TTC549 (cell line): ENCODE measurements around the gene RASAL2.

Source experiments
- FAIRE-seq: peaks from 2 replicates; lab custom pipeline; 2012; peaks lifted over from hg19 to GRCh38; lab: Jason Lieb, UNC

Gene RASAL2

DNA sequence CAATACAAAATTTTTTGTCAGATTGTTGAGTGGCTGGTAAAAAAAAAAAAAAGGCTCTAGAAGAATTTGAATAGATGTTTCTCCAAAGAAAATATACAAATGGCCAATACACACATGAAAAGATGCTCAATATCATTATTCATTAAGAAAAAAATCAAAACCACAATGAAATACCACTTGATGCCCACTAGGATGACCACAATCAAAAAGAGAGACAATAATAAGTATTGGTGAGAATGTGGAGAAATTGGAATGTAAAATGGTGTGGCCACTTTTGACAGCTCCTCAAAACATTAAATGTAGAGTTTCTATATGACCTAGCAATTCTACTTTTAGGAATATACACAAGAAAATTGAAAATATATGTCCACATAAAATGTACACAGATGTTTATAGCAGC lies 302.9 kb downstream of the RASAL2 start:
- FAIRE-seq = peak; percentile 70

GRCh38 chr1:178397678-178398077 lies 303.8 kb downstream of the RASAL2 start:
- peak; percentile 94 for FAIRE-seq

- FAIRE-seq = no peak
Measured at GRCh38 chr1:178399177-178399728, 305.3 kb downstream of the RASAL2 start.

- no peak for FAIRE-seq
Measured at GRCh38 chr1:178405137-178405536, 311.2 kb downstream of the RASAL2 start.

DNA sequence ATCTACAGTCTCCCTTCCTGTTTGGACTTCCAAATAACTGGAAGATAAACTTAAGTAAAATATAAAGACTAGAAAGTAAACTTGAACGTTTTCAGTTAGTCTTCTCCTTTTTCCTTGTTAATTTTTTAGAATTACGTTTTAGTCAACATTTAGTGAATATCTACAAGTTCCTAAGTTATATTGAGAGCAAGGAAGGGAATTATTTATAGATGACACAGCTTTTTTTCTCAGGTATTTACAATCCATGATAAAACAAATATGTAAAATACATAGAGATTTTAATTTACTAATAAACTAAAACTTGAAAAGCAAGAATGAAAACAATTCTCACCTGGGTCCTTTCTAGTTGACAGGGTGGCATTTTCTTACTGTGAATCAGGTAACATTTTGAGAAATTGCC lies 313.3 kb downstream of the RASAL2 start:
- no peak for FAIRE-seq

GRCh38 chr1:178407655-178408054 lies 313.8 kb downstream of the RASAL2 start:
- FAIRE-seq = no peak

DNA sequence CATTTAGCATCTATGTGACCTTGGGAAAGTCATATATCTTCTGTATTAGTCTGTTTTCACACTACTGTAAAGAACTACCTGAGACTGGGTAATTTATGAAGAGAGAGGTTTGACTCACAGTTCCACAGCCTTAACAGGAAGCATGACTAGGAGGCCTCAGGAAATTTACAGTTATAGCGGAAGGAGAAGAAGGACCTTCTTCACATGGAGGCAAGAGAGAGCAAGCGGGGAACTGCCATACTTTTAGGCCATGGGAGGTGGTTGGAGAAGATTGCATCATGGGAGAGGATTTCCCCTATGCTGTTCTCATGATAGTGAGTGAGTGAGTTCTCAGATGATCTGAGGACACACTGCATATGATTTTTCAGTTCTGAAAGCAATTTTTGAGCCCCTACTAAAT lies 315.0 kb downstream of the RASAL2 start:
- FAIRE-seq = no peak

- no peak for FAIRE-seq
Measured at GRCh38 chr1:178409541-178409940, 315.6 kb downstream of the RASAL2 start.

DNA sequence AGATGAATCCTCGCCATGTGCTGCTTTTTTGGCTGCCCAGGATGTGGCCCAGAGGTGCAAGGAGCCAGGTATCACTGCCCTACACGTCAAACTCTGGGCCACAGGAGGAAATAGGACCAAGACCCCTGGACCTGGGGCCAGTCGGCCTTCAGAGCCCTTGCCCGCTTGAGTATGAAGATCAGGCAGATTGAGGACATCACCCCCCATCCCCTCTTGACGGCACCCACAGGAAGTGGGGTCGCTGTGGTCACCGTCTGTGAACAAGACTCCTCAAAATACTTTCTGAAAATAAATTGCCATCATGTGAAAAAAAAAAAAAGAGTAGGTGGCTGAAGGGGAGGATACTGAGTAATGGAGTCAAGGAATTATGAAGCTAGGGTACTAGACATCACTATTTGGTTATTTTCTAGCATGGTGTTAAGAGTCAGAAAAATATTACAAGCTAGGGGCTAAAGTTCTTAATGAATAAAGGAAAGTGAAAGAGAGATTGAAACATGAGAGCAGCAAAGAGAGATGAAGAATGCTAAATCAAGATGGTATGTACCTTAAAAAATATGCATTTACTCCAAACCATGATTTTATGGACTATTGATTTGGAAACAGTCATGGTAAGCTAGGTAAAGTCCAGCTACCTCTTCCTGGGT lies 318.0 kb downstream of the RASAL2 start:
- no peak for FAIRE-seq

DNA sequence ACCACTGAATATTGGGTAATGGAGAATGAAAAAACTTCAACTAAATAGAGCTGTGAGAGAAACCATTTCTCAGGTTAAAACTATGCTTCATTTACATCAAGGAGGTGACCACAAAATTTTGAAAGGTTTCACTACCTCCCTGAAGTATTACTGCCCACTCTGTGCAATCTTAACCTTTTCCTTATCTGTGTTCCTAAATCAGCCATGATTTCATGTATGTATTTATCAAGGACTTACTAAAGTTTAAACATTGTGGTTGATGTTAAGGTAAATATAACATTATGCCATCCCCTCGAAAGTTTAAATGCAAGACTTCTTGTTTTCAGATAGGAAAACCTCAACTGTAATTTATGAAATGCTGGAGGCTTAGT lies 318.5 kb downstream of the RASAL2 start:
- no peak for FAIRE-seq

DNA sequence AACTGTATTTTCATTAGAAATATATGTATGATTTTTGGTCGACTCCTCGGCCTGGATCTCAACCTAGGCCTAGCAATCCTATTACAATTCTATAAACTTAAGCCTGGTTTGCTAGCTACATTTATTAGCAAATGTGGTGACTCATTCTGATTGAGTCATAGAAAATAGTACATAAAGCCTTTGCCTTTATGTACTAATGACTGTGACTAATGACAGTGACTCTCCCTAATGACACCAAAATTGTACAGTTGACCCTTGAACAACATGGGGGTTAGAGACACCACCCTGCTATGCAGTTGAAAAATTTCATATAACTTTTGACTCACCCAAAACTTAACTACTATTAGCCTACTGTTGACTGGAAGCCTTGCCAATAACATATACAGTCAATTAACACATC lies 324.0 kb downstream of the RASAL2 start:
- FAIRE-seq = no peak

DNA sequence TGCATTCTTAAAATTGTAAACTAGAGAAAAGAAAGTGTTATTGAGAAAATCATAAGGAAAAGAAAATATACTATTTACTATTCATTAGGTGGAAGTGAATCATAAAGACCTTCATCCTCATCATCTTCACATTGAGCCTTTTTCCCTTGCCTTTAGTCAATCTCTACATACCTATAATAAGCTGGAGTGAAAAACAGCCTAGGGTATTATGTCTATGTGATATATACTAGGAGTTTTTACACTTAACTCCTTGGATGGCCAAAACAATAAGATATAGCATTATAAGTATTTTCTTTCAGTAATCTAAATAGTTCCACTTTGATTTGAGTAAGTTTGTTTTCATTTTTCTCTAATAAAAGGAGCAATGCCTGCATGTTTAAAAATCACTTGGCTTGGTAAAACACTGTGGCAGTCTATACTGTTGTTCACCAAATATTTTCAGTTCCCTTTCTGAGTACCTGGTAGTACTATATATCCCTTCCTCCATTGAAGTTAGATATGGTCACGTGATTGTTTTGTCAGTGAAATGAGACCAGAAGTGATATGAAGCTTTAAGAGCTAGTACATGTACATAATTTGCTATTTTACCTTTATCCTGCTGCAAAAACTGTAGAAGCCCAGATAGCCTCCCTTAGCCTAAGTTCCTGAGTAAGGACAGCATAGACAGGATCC lies 324.5 kb downstream of the RASAL2 start:
- peak; percentile 33 for FAIRE-seq

GRCh38 chr1:178434360-178434759 lies 340.5 kb downstream of the RASAL2 start:
- FAIRE-seq = no peak

- FAIRE-seq = no peak
Measured at GRCh38 chr1:178434899-178435435, 341.1 kb downstream of the RASAL2 start.

DNA sequence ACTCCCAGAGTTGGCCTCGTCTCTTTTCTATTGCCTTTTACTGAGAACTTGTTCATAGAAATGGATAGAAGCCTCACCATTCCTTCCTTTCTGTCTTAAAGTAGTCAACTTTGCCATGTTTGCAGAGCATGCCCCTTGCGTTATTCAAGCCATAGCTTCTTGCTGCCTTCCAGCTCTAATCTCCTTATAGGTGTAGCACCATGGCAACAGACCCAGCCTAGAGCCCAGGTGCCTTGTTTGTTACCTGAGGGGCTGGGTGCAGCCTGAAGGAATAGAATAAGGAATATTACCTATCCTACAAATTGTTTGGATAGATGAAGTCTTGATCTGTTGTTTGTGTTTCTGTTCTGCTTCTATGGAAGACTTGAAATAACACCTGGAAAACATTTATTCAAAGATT lies 343.0 kb downstream of the RASAL2 start:
- FAIRE-seq = no peak

GRCh38 chr1:178438432-178438831 lies 344.5 kb downstream of the RASAL2 start:
- FAIRE-seq = no peak

GRCh38 chr1:178442925-178443324 lies 349.0 kb downstream of the RASAL2 start:
- no peak for FAIRE-seq

DNA sequence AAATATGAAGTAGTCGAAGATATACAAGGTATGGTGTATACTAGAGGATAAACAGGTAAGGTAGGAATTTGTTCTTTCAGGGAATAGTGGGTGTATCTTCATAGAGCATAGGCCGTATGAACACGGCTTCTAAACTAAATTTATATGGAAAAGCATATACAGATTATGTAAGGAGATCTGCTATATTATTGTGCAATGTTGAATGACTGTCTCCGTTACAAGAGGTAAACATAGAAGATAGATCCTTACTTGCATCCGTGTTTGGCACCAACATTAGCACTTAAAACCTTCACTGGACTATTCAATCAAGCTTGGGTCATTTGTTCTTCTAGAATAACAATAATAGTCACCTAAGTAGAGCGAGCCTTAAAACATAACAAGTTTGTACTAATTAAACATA lies 357.0 kb downstream of the RASAL2 start:
- FAIRE-seq = no peak

GRCh38 chr1:178451529-178451928 lies 357.6 kb downstream of the RASAL2 start:
- no peak for FAIRE-seq

DNA sequence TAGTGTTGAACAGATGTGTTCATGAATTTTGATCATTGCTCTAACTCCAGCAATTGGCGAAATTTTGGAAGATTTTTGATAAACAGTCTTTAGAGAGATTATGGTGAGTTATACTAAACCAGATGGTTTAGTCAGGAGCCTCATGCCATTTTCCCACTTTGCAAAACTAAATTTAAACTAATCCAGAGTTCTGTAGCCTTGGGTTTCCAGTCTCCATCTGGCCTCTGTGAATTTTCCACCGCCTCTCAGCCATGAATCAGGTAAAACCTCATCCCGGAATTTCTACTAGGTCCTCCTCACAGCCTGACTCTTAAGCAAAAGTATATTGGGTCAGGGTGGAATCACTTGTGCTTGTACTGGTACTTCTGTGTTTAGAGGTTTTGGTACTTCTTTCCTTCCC lies 358.1 kb downstream of the RASAL2 start:
- no peak for FAIRE-seq

GRCh38 chr1:178456472-178456871 lies 362.6 kb downstream of the RASAL2 start:
- no peak for FAIRE-seq

DNA sequence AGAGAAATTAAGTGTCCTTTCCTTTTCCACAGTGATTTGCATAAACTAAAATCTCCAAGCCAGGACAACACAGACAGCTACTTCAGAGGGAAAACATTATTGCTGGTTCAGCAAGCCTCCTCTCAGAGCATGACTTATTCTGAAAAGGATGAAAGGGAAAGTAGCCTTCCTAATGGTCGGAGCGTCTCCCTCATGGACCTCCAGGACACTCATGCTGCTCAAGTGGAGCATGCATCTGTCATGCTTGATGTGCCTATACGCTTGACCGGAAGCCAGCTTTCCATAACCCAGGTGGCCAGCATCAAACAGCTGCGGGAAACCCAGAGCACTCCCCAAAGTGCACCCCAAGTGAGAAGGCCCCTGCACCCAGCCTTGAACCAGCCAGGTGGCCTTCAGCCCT lies 363.7 kb downstream of the RASAL2 start:
- FAIRE-seq = no peak

- no peak for FAIRE-seq
Measured at GRCh38 chr1:178458203-178458602, 364.3 kb downstream of the RASAL2 start.

- no peak for FAIRE-seq
Measured at GRCh38 chr1:178461104-178461503, 367.2 kb downstream of the RASAL2 start.
